GM19239 (cell line): ENCODE results near the gene UNC5C.

Experiments used
- DNase-seq: peaks from one replicate; pipeline ENCODE4 v3.0.0; 2011; ENCODE audit warnings: low spot score; ENCODE audit not compliant: insufficient read length
- FAIRE-seq: peaks from 2 replicates; lab custom pipeline; 2011; peaks lifted over from hg19 to GRCh38; lab: Jason Lieb, UNC

Gene UNC5C

GRCh38 chr4:95472534-95472933, 76.2 kb downstream of the UNC5C start:
- DNase-seq, result no peak
- FAIRE-seq, result no peak

- DNase-seq (no peak), FAIRE-seq (no peak)
Measured at GRCh38 chr4:95470622-95471021, 78.2 kb downstream of the UNC5C start.

- FAIRE-seq (no peak), DNase-seq (no peak)
Measured at GRCh38 chr4:95469617-95470016, 79.2 kb downstream of the UNC5C start.

- FAIRE-seq, result no peak
- DNase-seq, result no peak
Measured at GRCh38 chr4:95466791-95467190, 82.0 kb downstream of the UNC5C start.

- FAIRE-seq (no peak), DNase-seq (no peak)
Measured at GRCh38 chr4:95465010-95465409, 83.8 kb downstream of the UNC5C start.

GRCh38 chr4:95462921-95463320, 85.9 kb downstream of the UNC5C start:
- no peak for FAIRE-seq
- DNase-seq, result no peak

- DNase-seq, result no peak
Measured at GRCh38 chr4:95457353-95457752, 91.4 kb downstream of the UNC5C start.

GRCh38 chr4:95450294-95450693, 98.5 kb downstream of the UNC5C start:
- FAIRE-seq (no peak), DNase-seq (no peak)

More at GRCh38 chr4:95457353-95457752, 91.4 kb downstream of the UNC5C start:
- FAIRE-seq, result no peak

- DNase-seq (no peak), FAIRE-seq (no peak)
Measured at GRCh38 chr4:95446173-95446572, 102.6 kb downstream of the UNC5C start.

- no peak for FAIRE-seq
- no peak for DNase-seq
Measured at GRCh38 chr4:95445251-95445650, 103.5 kb downstream of the UNC5C start.

GRCh38 chr4:95444812-95445211, 104.0 kb downstream of the UNC5C start:
- no peak for FAIRE-seq
- no peak for DNase-seq

- FAIRE-seq (no peak), DNase-seq (no peak)
Measured at GRCh38 chr4:95439896-95440295, 108.9 kb downstream of the UNC5C start.

GRCh38 chr4:95439071-95439470, 109.7 kb downstream of the UNC5C start:
- no peak for FAIRE-seq
- DNase-seq, result no peak

- no peak for DNase-seq
- FAIRE-seq, result no peak
Measured at GRCh38 chr4:95432466-95432865, 116.3 kb downstream of the UNC5C start.

GRCh38 chr4:95431678-95432077, 117.1 kb downstream of the UNC5C start:
- DNase-seq (no peak), FAIRE-seq (no peak)

GRCh38 chr4:95429416-95429815, 119.4 kb downstream of the UNC5C start:
- no peak for FAIRE-seq
- no peak for DNase-seq

- DNase-seq, result no peak
- no peak for FAIRE-seq
Measured at GRCh38 chr4:95428291-95429070, 120.3 kb downstream of the UNC5C start.

GRCh38 chr4:95426455-95426854, 122.3 kb downstream of the UNC5C start:
- no peak for FAIRE-seq
- no peak for DNase-seq

- no peak for DNase-seq
- FAIRE-seq, result no peak
Measured at GRCh38 chr4:95422436-95422835, 126.3 kb downstream of the UNC5C start.

- DNase-seq (no peak), FAIRE-seq (no peak)
Measured at GRCh38 chr4:95421869-95422268, 126.9 kb downstream of the UNC5C start.

- no peak for FAIRE-seq
- DNase-seq, result no peak
Measured at GRCh38 chr4:95417531-95417930, 131.2 kb downstream of the UNC5C start.

- DNase-seq (no peak), FAIRE-seq (peak; percentile 70)
Measured at GRCh38 chr4:95415346-95415771, 133.4 kb downstream of the UNC5C start.
